Esophagus muscularis mucosa (tissue), 4 donors: ENCODE results near the gene SEC16A. TPM values are rescaled to one million over a fixed set of nuclear protein-coding genes. Genes with fewer than 3 reads are reported as not detected.

Experiments used
- DNase-seq: peaks from one replicate; pipeline ENCODE4 v3.0.0-alpha.2; 2017; ENCODE audit errors: extremely low spot score
- H3K27ac ChIP-seq, 4 donors: fragments of 200-600 bp; sonication (generic); replicated peaks in 1 of 4; 1 replicate in 3 of 4; 2 replicates in 1 of 4; pipeline ENCODE4 v1.5.1; 2016 to 2019; ENCODE audit warnings: mild to moderate bottlenecking in 1 of 4
- H3K27me3 ChIP-seq, 4 donors: fragments of 200-600 bp; sonication (generic); one replicate each; pipeline versions ENCODE4 v1.5.1 to v1.6.0; 2016 to 2019
- H3K36me3 ChIP-seq, 4 donors: fragments of 200-600 bp; sonication (generic); one replicate each; pipeline ENCODE4 v1.5.1; 2016 to 2019
- H3K4me1 ChIP-seq, 4 donors: fragments of 200-600 bp; sonication (generic); one replicate each; pipeline ENCODE4 v1.5.1; 2016 to 2019
- H3K4me3 ChIP-seq, 4 donors: fragments of 200-600 bp; sonication (generic); 1 replicate in 2 of 4; 2 replicates in 2 of 4; pipeline ENCODE4 v1.5.1; 2016 to 2019; ENCODE audit warnings: mild to moderate bottlenecking in 4 of 4, moderate library complexity in 1 of 4
- H3K9me3 ChIP-seq, 4 donors: fragments of 200-600 bp; sonication (generic); 1 replicate in 3 of 4; 2 replicates in 1 of 4; pipeline ENCODE4 v1.5.1; 2016 to 2019
- EP300 ChIP-seq: sonication (generic); formaldehyde crosslinking; IDR thresholded peaks from one replicate; pipeline ENCODE4 v1.6.1; 2017; ENCODE audit warnings: antibody characterized with exemption
- POLR2A ChIP-seq: fragments of 450-650 bp; IDR thresholded peaks from one replicate; pipeline ENCODE4 v1.6.1; 2017; ENCODE audit warnings: antibody characterized with exemption, moderate library complexity, mild to moderate bottlenecking, low read depth
- POLR2AphosphoS5 ChIP-seq, 2 donors: sonication (generic); formaldehyde crosslinking; IDR thresholded peaks; one replicate each; pipeline ENCODE4 v1.6.1; 2017; ENCODE audit warnings: antibody characterized with exemption in 2 of 2
- WGBS: methylation state at CpG from one replicate; pipeline ENCODE4 v1.1.5; 2018; 5-methylcytosine and 5-hydroxymethylcytosine counted together
- intact Hi-C: fragments of 100-400 bp; cut with DNase I; formaldehyde crosslinking; loops from one replicate; pipeline ENCODE4 v1.15.1; 2023
- total RNA-seq, 4 donors: library from RNA; depleted of rRNA; stranded (reverse); fragments of >200 nt; gene quantifications; one replicate each; pipeline versions ENCODE4 v1.1.0 to v1.2.1, GENCODE V29; 2016
- TF ChIP-seq, protein P1 (sequence below), 3 experiments: fragments of 200-600 bp in 2 of 3; fragments of 450-650 bp in 1 of 3; sonication (generic) in 2 of 3; IDR thresholded peaks; one replicate each; pipeline ENCODE4 v1.5.1; 2017 to 2019; ENCODE audit warnings: antibody characterized with exemption in 3 of 3, mild to moderate bottlenecking in 2 of 3, moderate library complexity in 1 of 3

The SEC16A gene, protein sequence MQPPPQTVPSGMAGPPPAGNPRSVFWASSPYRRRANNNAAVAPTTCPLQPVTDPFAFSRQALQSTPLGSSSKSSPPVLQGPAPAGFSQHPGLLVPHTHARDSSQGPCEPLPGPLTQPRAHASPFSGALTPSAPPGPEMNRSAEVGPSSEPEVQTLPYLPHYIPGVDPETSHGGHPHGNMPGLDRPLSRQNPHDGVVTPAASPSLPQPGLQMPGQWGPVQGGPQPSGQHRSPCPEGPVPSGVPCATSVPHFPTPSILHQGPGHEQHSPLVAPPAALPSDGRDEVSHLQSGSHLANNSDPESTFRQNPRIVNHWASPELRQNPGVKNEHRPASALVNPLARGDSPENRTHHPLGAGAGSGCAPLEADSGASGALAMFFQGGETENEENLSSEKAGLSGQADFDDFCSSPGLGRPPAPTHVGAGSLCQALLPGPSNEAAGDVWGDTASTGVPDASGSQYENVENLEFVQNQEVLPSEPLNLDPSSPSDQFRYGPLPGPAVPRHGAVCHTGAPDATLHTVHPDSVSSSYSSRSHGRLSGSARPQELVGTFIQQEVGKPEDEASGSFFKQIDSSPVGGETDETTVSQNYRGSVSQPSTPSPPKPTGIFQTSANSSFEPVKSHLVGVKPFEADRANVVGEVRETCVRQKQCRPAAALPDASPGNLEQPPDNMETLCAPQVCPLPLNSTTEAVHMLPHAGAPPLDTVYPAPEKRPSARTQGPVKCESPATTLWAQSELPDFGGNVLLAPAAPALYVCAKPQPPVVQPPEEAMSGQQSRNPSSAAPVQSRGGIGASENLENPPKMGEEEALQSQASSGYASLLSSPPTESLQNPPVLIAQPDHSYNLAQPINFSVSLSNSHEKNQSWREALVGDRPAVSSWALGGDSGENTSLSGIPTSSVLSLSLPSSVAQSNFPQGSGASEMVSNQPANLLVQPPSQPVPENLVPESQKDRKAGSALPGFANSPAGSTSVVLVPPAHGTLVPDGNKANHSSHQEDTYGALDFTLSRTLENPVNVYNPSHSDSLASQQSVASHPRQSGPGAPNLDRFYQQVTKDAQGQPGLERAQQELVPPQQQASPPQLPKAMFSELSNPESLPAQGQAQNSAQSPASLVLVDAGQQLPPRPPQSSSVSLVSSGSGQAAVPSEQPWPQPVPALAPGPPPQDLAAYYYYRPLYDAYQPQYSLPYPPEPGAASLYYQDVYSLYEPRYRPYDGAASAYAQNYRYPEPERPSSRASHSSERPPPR (N-terminal part only)
- total RNA-seq = 10 to 100 TPM; 43.2 to 62.3 (median 51.3) TPM

DNA sequence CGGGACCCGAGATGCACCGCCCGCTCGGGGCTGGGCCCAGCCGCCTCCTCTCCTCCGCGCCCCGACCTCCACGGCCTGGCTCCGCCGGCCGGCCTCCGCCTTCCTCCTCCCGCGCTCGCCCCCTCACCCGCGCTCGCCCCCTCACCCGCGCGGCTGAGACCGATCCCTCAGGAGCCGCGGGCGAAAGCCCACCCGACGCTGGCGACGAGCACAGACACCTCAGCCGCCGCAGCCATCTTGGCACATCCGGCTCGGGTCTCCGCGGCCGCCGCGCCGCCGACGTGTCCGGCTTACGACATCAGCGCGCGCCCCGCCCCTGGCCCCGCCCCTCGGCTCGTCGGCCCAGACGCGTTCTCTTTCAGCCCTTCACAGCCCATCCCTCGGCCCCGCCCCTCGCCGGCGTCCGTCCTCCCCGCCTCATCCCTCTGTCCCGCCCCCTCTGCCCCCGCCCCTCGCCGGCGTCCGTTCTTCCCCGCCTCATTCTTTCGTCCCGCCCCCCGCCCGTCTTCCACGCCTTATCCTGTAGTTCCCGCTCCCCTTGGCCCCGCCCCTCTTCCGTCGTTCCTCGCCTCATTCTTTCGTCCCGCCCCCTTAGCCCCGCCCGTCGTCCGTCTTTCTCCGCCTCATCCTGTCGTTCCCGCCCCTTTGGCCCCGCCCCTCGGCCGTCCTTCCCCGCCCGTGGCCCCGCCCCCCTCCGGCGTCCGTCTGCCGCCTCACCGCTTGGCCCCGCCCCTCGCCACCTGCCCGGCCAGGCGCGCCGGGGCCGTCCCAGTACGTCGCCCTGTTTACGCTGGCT is at the start of gene SEC16A:
Gene SEC16A, minus strand, starts transcription at position 248 of the 796 bp plus-strand sequence. CDS start 5,425 bp downstream, outside the sequence.
- H3K4me3 ChIP-seq = peak within 1 kb of the TSS; percentile 67 to 99 (median 95)
- peak within 1 kb of the TSS; percentile 91 to 100 (median 98) for H3K27ac ChIP-seq
- peaks cover 21 to 46% (median 40%) of the 10 kb centered on the region in 4 donors for H3K4me1 ChIP-seq
- H3K9me3 ChIP-seq = no peaks in the 10 kb centered on the region
- H3K27me3 ChIP-seq = no peaks in the 10 kb centered on the region
- DNase-seq = peak; percentile 100
- intact Hi-C loops = loop anchor here (10.0 kb wide), 1 partner anchor 212 kb away; no protein-coding TSS in a partner anchor
- no peak for TF ChIP-seq EP300
- TF ChIP-seq, protein P1, sequence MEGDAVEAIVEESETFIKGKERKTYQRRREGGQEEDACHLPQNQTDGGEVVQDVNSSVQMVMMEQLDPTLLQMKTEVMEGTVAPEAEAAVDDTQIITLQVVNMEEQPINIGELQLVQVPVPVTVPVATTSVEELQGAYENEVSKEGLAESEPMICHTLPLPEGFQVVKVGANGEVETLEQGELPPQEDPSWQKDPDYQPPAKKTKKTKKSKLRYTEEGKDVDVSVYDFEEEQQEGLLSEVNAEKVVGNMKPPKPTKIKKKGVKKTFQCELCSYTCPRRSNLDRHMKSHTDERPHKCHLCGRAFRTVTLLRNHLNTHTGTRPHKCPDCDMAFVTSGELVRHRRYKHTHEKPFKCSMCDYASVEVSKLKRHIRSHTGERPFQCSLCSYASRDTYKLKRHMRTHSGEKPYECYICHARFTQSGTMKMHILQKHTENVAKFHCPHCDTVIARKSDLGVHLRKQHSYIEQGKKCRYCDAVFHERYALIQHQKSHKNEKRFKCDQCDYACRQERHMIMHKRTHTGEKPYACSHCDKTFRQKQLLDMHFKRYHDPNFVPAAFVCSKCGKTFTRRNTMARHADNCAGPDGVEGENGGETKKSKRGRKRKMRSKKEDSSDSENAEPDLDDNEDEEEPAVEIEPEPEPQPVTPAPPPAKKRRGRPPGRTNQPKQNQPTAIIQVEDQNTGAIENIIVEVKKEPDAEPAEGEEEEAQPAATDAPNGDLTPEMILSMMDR (IDR thresholded peaks at IDR 0.05) = no peak
- TF ChIP-seq POLR2AphosphoS5 (IDR thresholded peaks at IDR 0.05) = peak; percentile 95
- peak; percentile 94 for TF ChIP-seq POLR2A
- H3K36me3 ChIP-seq = peaks cover 0 to 18% (median 10%) of the 10 kb centered on the region in 4 donors
- under 1% methylated on average over 36 of the region's 109 CpGs for WGBS

DNA sequence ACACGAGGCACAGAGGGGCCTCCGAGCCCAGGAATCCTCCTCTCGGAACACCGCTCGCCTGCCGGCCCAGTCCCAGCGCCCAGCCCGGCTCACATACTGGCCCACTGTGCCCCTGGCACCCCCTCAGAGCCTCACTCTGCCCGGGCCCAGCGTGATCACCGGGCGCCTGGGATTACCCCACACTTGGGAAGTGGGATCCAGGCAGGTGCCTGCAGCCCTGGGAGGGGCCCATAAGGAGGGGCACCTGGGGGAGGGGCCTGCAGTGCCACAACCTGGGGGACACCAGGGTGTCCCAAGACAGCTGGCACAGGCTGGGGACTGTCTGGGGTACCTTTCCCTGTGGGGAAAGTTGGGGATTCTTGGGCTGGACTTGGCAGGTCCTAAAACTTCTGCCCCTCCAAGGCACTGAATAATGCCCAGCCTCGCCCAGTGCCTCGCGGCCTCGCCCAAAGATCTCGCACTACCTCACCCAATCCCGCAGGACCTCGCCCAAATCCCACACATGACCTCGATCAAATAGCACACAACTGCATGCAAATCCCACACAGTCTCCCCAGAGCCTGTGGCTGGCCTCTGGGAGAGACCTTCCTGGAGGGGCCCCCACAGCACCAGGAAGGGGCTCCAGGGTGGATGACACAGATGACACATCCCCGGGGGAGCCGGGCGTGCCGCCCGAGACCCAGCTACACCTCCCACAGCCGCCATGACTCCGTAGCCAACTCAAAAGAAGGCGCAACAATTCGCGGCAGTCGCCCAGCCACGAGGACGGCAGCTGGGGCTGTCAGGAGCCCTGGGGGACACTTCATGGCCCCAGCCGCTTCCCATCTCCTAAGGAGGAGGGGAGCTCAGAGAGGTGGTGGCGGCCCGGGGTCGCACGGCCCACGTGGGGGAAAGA is 49.3 kb upstream of the SEC16A start:
- Histone ChIP-seq H3K27ac (peak overlapping the region; percentile 48 to 79 (median 62)), H3K4me1 (peaks cover 87 to 98% (median 93%) of the 10 kb centered on the region in 4 donors), H3K36me3 (peaks cover 0 to 24% (median 15%) of the 10 kb centered on the region in 4 donors), H3K27me3 (no peaks in the 10 kb centered on the region), H3K9me3 (no peaks in the 10 kb centered on the region), H3K4me3 (peak overlapping the region in 2 of 4 donors; percentile 4 to 14)
- intact Hi-C loops = no loop called here
- TF ChIP-seq EP300 (no peak), POLR2A (no peak), POLR2AphosphoS5 (IDR thresholded peaks at IDR 0.05) (no peak)
- TF ChIP-seq, protein P1 (IDR thresholded peaks at IDR 0.05) = no peak
- WGBS = 82% methylated on average over 24 of the region's 39 CpGs
- no peak for DNase-seq

DNA sequence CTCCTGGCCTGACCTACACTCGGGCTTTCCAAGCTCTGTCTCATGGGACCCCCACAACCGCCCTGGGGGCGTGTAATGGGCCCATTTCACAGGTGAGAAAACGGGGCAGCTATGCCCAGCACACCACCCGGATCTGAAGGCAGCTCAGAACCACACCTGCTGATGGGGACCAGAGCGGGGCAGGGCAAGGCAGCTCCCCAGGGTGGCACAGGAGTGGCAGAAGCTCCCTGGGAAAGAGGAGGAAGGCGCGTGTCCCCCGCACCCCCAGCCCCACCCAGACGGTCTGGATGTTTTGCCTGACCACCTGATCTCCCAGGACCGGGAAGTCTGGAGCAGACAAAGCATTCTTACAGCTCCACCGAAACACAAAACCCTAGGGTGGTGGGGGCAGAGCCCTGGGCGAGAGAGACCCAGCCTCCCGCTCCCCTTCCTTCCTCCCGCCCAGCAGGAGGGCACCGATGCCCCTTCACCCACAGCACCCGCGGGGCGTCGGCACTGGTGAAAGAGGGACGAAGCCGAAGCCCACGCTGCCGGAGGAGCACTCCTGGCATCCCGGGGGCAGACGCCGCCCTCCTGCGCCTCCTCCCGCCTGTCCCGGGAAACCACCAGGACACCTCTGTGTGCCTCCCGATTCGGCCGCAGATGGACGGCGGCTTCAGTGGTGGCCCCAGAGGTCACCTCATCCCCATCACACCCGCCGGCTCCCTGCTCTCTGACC is 48.5 kb upstream of the SEC16A start:
- peaks cover 0 to 16% (median 14%) of the 10 kb centered on the region in 4 donors for H3K36me3 ChIP-seq
- TF ChIP-seq, protein P1 (IDR thresholded peaks at IDR 0.05) = no peak
- TF ChIP-seq EP300 = no peak
- no peak for TF ChIP-seq POLR2A
- WGBS = 64% methylated on average over 21 of the region's 37 CpGs
- H3K4me1 ChIP-seq = peaks cover 87 to 98% (median 93%) of the 10 kb centered on the region in 4 donors
- intact Hi-C loops = no loop called here
- H3K27ac ChIP-seq = peak overlapping the region; percentile 48 to 79 (median 62)
- peak overlapping the region in 2 of 4 donors; percentile 4 to 6 for H3K4me3 ChIP-seq
- H3K9me3 ChIP-seq = no peaks in the 10 kb centered on the region
- H3K27me3 ChIP-seq = no peaks in the 10 kb centered on the region
- DNase-seq = no peak
